Mucosa of descending colon (tissue), 3 donors: Measurements from ENCODE around the gene FAM168A. TPM values are rescaled to one million over a fixed set of nuclear protein-coding genes. Genes with fewer than 3 reads are reported as not detected.

Experiments used
- ATAC-seq: fragments of 200-7000 bp; cut with Tn5 transposase; one replicate; pipeline ENCODE4 v1.9.1; 2020; ENCODE audit warnings: mild to moderate bottlenecking, moderate library complexity
- DNase-seq, 3 donors: peaks; one replicate each; pipeline ENCODE4 v3.0.0-alpha.2; 2020
- H3K36me3 ChIP-seq: fragments of 200-600 bp; one replicate; pipeline ENCODE4 v1.8.0; 2021; ENCODE audit warnings: low read depth, mild to moderate bottlenecking
- H3K4me1 ChIP-seq: fragments of 200-600 bp; one replicate; pipeline ENCODE4 v1.8.0; 2021; ENCODE audit warnings: low read depth, mild to moderate bottlenecking
- H3K4me3 ChIP-seq: fragments of 200-600 bp; one replicate; pipeline ENCODE4 v1.8.0; 2021; ENCODE audit warnings: mild to moderate bottlenecking
- H3K9me3 ChIP-seq: fragments of 200-600 bp; one replicate; pipeline ENCODE4 v1.8.0; 2021; ENCODE audit warnings: mild to moderate bottlenecking
- intact Hi-C, 2 donors: fragments of 100-400 bp; cut with DNase I in 1 of 2; cut with micrococcal nuclease in 1 of 2; formaldehyde crosslinking; loops; one replicate each; pipeline versions ENCODE4 v1.11.0 to v1.11.1; 2022; cut with DNase I, micrococcal nuclease
- total RNA-seq, 3 donors: library from RNA; stranded (reverse); fragmentation: NEBNext Ultra II Directional in 2 of 3; extraction: Animal tissue kit (Norgen Biotek cat#: 25700) in 2 of 3; gene quantifications; one replicate each; pipeline versions ENCODE4 v1.2.1 to v1.2.4, GENCODE V29; 2021 to 2023
- TF ChIP-seq, protein P1 (sequence below): fragments of 200-600 bp; IDR thresholded peaks from one replicate; pipeline ENCODE4 v1.8.0; 2022; ENCODE audit warnings: antibody characterized with exemption, mild to moderate bottlenecking
- donor health status: DM: no; HTN: no; CAD: no; lungs with moderate emphysema.
- donor health status: DM: no; HTN: no; CAD: no.
- donor health status: DM: no; HTN: yes; CAD: no.

Gene FAM168A
- total RNA-seq, 3 donors from 2014 or later = 16.6 to 46.4 (median 19.9) TPM

DNA sequence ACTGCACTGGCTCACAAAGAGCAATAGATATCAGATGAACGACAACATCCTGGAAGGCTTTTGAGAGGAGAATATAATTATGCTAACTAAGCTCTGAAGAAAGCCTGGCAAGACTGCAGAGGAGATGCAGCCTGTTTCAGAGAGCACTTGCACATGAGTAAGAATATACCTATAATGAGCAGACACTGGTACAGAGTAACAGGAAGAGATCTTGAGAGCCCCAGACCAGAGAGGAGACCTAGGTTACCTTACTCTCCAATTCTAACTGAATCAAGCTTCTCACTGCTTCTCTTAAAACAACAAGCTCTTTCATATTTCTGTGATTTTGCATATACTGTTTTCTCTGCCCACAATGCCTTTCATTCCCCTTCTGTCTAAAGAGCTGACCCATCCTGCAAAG lies 66.5 kb downstream of the FAM168A start:
- Histone ChIP-seq H3K9me3 (no peaks in the 10 kb centered on the region), H3K4me3 (no peak overlapping the region), H3K4me1 (peaks cover 3% of the 10 kb centered on the region), H3K36me3 (no peaks in the 10 kb centered on the region)
- ATAC-seq (no peak), DNase-seq (no peak)
- TF ChIP-seq, protein P1, sequence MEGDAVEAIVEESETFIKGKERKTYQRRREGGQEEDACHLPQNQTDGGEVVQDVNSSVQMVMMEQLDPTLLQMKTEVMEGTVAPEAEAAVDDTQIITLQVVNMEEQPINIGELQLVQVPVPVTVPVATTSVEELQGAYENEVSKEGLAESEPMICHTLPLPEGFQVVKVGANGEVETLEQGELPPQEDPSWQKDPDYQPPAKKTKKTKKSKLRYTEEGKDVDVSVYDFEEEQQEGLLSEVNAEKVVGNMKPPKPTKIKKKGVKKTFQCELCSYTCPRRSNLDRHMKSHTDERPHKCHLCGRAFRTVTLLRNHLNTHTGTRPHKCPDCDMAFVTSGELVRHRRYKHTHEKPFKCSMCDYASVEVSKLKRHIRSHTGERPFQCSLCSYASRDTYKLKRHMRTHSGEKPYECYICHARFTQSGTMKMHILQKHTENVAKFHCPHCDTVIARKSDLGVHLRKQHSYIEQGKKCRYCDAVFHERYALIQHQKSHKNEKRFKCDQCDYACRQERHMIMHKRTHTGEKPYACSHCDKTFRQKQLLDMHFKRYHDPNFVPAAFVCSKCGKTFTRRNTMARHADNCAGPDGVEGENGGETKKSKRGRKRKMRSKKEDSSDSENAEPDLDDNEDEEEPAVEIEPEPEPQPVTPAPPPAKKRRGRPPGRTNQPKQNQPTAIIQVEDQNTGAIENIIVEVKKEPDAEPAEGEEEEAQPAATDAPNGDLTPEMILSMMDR = no peak
- intact Hi-C loops = no loop called here

DNA sequence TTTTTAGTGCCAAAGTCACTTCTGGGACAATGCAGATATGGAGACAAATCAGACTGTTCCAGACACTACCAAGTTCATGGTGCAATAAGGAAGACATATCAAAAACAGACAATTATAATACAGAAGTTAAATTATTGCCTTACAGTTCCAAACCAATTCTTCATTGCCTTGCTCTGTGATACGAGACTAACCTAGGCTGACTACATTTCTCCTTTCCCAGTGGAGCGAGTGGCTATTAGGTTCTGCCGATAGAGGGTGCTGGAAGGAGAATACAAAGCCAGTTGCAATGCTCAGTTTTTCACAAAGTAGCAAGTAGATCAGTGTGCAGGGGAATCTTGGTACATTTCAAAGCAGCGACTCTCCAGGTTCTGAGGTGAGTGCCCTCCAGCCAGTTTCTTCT lies 67.8 kb downstream of the FAM168A start:
- ATAC-seq = peak; percentile 82

DNA sequence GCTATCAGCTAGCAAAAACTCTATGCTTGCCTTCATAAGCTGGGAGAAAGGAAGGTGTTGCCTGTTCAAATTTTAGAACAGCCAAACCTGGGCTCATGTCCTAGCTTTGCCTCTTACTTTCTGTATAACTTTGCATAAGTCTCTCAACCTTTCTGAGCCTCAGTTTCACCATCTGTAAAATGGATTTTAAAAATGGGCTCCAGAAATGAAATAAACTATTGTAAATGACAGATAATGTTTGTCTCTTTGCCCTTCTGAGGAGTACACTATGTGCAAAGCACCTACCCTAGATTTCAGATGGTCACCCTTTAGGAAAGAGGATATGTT lies 68.7 kb downstream of the FAM168A start:
- H3K9me3 ChIP-seq = no peaks in the 10 kb centered on the region
- H3K36me3 ChIP-seq = no peaks in the 10 kb centered on the region
- intact Hi-C loops = no loop called here
- no peak overlapping the region for H3K4me3 ChIP-seq
- DNase-seq = no peak
- TF ChIP-seq, protein P1 = no peak
- no peak for ATAC-seq
- peaks cover 3% of the 10 kb centered on the region for H3K4me1 ChIP-seq

More for the DNA sequence above, 67.8 kb downstream of the FAM168A start:
- no peak overlapping the region for H3K4me3 ChIP-seq
- intact Hi-C loops = no loop called here
- DNase-seq = peak in 1 of 3 donors; percentile 40
- peaks cover 3% of the 10 kb centered on the region for H3K4me1 ChIP-seq
- no peaks in the 10 kb centered on the region for H3K36me3 ChIP-seq
- TF ChIP-seq, protein P1 = peak; percentile 12
- no peaks in the 10 kb centered on the region for H3K9me3 ChIP-seq

DNA sequence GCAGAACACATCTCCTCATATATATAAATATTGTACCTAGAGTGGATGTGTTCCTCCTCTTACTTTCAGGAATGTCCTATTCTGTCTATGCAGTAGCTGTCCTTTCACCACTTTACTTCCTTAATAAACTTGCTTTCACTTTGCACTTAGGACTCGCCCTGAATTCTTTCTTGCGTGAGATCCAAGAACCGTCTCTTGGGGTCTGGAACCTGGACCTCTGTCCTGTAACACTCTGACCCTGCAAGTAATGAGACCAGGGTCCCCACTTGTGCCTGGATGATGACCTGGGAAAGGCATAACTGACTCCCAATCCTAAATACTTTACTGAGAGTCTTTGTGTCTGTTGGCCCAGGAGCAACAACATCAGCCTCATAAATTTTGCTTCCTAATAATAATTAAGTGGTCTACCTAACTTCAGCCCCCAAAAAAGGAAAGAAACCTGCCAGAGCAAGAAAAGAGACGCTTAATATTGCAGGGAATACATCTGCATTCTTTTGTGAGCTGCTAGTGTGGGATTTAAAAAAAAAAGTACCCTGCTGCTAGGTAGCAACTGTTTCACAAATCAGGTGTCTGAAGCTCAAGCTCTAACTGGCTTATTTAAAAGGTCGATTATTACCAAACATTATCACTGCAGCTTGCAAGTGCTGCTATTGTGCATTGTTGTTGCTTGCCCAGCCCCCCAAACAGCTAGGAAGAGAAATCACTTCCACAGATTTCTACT lies 69.3 kb downstream of the FAM168A start:
- peaks cover 3% of the 10 kb centered on the region for H3K4me1 ChIP-seq
- peak; percentile 48 for ATAC-seq
- H3K4me3 ChIP-seq = no peak overlapping the region
- peak in 1 of 3 donors; percentile 27 for DNase-seq
- H3K36me3 ChIP-seq = no peaks in the 10 kb centered on the region
- intact Hi-C loops = no loop called here
- TF ChIP-seq, protein P1 = no peak
- no peaks in the 10 kb centered on the region for H3K9me3 ChIP-seq

DNA sequence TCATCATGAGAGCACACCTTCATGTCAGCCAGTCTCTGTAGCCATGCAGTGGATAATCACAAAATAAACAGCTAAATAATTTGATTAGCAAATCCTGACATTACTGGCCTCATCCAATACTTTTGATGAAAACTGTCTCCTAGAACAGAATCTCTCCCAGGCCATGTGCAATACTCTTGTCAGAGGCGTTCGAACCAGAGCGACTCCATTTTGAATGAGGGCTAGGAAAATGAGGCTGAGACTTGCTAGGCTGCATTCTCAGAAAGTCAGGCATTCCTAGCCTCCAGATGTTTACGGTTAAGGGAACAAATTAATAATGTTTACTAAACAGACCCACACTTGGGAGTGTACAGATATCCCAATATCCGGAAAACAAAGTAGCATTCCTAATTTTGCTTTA lies 69.9 kb downstream of the FAM168A start:
- DNase-seq (no peak), ATAC-seq (no peak)
- intact Hi-C loops = no loop called here
- Histone ChIP-seq H3K36me3 (no peaks in the 10 kb centered on the region), H3K9me3 (no peaks in the 10 kb centered on the region), H3K4me3 (no peak overlapping the region), H3K4me1 (peaks cover 3% of the 10 kb centered on the region)
- TF ChIP-seq, protein P1 = no peak
